Measurements from ENCODE around the gene NLGN1.

NLGN1 gene

DNA sequence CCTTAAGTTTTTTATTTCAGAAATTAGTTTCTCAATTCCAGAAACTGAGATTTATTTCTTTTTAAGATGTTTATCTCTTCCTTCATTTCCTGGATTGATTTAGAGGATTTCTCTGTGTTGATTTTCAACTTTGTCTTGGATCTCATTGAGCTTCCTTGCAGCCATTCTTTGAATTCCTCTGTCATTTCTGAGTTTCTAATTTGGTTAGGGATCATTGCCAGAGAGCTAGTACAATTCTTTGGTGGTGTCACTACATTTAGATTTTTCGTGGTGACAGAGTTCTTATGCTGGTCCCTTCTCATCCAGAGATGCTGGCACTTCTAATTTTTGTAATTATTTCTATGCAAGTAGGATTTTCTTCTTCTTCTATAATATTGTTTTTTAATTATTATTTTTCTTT lies 770.5 kb downstream of the NLGN1 start:
- TF ChIP-seq, protein P1, sequence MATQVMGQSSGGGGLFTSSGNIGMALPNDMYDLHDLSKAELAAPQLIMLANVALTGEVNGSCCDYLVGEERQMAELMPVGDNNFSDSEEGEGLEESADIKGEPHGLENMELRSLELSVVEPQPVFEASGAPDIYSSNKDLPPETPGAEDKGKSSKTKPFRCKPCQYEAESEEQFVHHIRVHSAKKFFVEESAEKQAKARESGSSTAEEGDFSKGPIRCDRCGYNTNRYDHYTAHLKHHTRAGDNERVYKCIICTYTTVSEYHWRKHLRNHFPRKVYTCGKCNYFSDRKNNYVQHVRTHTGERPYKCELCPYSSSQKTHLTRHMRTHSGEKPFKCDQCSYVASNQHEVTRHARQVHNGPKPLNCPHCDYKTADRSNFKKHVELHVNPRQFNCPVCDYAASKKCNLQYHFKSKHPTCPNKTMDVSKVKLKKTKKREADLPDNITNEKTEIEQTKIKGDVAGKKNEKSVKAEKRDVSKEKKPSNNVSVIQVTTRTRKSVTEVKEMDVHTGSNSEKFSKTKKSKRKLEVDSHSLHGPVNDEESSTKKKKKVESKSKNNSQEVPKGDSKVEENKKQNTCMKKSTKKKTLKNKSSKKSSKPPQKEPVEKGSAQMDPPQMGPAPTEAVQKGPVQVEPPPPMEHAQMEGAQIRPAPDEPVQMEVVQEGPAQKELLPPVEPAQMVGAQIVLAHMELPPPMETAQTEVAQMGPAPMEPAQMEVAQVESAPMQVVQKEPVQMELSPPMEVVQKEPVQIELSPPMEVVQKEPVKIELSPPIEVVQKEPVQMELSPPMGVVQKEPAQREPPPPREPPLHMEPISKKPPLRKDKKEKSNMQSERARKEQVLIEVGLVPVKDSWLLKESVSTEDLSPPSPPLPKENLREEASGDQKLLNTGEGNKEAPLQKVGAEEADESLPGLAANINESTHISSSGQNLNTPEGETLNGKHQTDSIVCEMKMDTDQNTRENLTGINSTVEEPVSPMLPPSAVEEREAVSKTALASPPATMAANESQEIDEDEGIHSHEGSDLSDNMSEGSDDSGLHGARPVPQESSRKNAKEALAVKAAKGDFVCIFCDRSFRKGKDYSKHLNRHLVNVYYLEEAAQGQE (IDR thresholded peaks at IDR 0.05; ENCODE audit: insufficient read depth in 1 of 2, low read depth in 2 of 2, low read length in 2 of 2) = no peak
- TF ChIP-seq TAF1 (IDR thresholded peaks at IDR 0.05; ENCODE audit: borderline replicate concordance, insufficient read depth, low read length) (no peak), POLR2AphosphoS5 (IDR thresholded peaks at IDR 0.05; ENCODE audit: low read depth, low read length) (no peak), SIN3A (IDR thresholded peaks at IDR 0.05; ENCODE audit: borderline replicate concordance, insufficient read depth, low read length) (no peak)

DNA sequence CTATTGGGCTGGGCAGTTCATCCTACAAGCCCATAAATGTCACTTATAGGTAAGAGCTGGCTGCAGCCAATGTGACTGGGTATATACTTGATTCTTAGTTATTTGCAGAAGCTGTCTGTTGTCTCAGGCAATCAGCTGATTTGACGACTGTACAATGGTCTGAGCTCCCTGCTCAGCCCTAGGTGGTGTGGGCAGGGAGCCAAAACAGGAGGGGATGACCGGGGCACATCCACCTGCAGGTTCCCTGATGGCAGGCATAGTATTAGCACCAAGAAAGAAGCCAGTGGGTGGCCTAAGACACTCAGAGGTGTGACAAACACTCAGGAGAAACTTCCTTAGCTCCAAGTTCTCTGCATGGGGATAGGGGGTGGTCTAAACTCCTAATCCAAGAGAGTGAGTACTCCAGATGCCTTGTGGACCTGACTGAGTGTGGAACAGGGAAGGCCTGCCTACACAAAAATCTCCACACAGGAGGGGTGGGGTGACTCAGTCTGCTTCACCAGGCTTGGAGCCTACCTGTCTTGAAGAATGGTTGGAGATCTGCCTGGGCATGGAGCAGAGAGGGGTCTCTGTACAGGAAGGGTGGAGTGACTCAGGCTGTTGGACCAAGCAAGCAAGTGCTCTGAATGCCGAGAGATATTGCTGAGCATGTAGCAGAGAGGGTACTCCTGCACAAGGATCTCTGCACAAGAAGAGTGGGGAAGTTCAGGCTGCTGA lies 771.2 kb downstream of the NLGN1 start:
- TF ChIP-seq POLR2AphosphoS5 (IDR thresholded peaks at IDR 0.05; ENCODE audit: low read depth, low read length) (no peak), TAF1 (IDR thresholded peaks at IDR 0.05; ENCODE audit: borderline replicate concordance, insufficient read depth, low read length) (no peak), FOXP2 (optimal IDR thresholded peaks at IDR 0.05; ENCODE audit: borderline replicate concordance, extremely low read depth, extremely low read length, insufficient read depth) (no peak), SIN3A (IDR thresholded peaks at IDR 0.05; ENCODE audit: borderline replicate concordance, insufficient read depth, low read length) (no peak)
- TF ChIP-seq, protein P1 (IDR thresholded peaks at IDR 0.05; ENCODE audit: insufficient read depth in 1 of 2, low read depth in 2 of 2, low read length in 2 of 2) = no peak

DNA sequence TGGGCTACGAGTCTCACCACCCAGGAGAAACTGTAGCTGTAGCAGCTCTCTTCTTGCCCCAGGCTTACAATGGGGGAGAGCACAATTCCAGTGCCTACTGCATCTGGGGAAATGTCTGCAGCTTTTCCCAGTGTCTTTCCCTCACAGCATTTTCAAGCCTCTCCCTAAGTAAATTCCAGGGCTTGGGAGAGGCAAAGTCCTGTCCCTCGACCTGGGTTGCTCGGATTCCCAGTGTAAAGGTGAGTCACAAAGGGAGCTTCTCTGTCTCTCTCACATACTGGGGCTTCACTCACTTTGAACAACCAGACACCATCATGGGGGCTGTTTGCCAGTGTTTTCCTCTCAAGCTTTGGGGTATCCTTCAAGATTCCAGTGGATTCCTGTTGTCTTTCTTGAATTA lies 772.2 kb downstream of the NLGN1 start:
- no peak for TF ChIP-seq TAF1 (IDR thresholded peaks at IDR 0.05; ENCODE audit: borderline replicate concordance, insufficient read depth, low read length)
- TF ChIP-seq, protein P1 (IDR thresholded peaks at IDR 0.05; ENCODE audit: insufficient read depth in 1 of 2, low read depth in 2 of 2, low read length in 2 of 2) = no peak
- TF ChIP-seq SIN3A (IDR thresholded peaks at IDR 0.05; ENCODE audit: borderline replicate concordance, insufficient read depth, low read length) = no peak
- TF ChIP-seq POLR2AphosphoS5 (IDR thresholded peaks at IDR 0.05; ENCODE audit: low read depth, low read length) = no peak
- TF ChIP-seq FOXP2 (optimal IDR thresholded peaks at IDR 0.05; ENCODE audit: borderline replicate concordance, extremely low read depth, extremely low read length, insufficient read depth) = no peak

DNA sequence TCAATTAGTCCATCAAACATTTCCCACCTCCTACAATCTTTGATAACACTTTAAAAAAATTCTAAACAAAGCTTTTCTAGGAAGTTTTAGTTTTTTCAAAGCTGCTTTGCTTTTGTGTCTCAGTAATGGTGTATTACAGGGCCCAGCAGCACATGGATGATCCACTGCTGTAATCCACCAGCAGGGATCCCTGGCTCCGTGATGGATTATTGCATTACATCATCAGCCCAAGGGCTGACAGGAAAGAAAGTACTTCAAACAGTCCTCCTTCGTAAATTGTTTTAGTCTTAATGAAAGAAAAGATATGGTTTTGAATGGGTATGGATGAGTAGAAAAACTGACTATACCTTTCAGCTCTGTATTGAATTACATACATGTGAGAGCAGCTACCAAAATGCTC lies 772.7 kb downstream of the NLGN1 start:
- no peak for TF ChIP-seq POLR2AphosphoS5 (IDR thresholded peaks at IDR 0.05; ENCODE audit: low read depth, low read length)
- TF ChIP-seq TAF1 (IDR thresholded peaks at IDR 0.05; ENCODE audit: borderline replicate concordance, insufficient read depth, low read length) = no peak
- TF ChIP-seq, protein P1 (IDR thresholded peaks at IDR 0.05; ENCODE audit: insufficient read depth in 1 of 2, low read depth in 2 of 2, low read length in 2 of 2) = no peak
- no peak for TF ChIP-seq SIN3A (IDR thresholded peaks at IDR 0.05; ENCODE audit: borderline replicate concordance, insufficient read depth, low read length)
